Measurements from ENCODE around the gene IGF1R. TPM values are rescaled to one million over a fixed set of nuclear protein-coding genes. Genes with fewer than 3 reads are reported as not detected.
A peak's percentile ranks its signal among the peaks of the same experiment; 100 is the strongest.

IGF1R gene
- total RNA-seq, 4 donors from 2014 or later, result 49.4 to 239 (median 109) TPM

- WGBS, 2 donors (ENCODE audit: low coverage in 1 of 2), result 15 to 17% methylated on average over 9 to 14 of the region's 14 CpGs
- no peaks in the 10 kb centered on the region for H3K36me3 ChIP-seq
- TF ChIP-seq EP300 (IDR thresholded peaks at IDR 0.05; ENCODE audit: low read depth) (no peak), POLR2A (IDR thresholded peaks at IDR 0.05) (no peak), POLR2AphosphoS5 (IDR thresholded peaks at IDR 0.05) (no peak)
- TF ChIP-seq, protein P1, sequence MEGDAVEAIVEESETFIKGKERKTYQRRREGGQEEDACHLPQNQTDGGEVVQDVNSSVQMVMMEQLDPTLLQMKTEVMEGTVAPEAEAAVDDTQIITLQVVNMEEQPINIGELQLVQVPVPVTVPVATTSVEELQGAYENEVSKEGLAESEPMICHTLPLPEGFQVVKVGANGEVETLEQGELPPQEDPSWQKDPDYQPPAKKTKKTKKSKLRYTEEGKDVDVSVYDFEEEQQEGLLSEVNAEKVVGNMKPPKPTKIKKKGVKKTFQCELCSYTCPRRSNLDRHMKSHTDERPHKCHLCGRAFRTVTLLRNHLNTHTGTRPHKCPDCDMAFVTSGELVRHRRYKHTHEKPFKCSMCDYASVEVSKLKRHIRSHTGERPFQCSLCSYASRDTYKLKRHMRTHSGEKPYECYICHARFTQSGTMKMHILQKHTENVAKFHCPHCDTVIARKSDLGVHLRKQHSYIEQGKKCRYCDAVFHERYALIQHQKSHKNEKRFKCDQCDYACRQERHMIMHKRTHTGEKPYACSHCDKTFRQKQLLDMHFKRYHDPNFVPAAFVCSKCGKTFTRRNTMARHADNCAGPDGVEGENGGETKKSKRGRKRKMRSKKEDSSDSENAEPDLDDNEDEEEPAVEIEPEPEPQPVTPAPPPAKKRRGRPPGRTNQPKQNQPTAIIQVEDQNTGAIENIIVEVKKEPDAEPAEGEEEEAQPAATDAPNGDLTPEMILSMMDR (IDR thresholded peaks at IDR 0.05), result no peak
- intact Hi-C loops (cut with DNase I; ENCODE audit: low total_unique reads), result no loop called here
- H3K27me3 ChIP-seq, result peaks cover 8% of the 10 kb centered on the region
- in situ Hi-C loops (cut with MboI; ENCODE audit: low pct_ligation_motif_present in 1 of 4, low pct_unique_long_range_greater_than_20kb in 1 of 4, low sequenced_read_pairs in 3 of 4), result loop anchor here in 2 of 4 donors (10.0 to 25.0 kb wide), 2 partner anchors 137 to 411 kb away; no protein-coding TSS in a partner anchor
- no peaks in the 10 kb centered on the region for H3K9me3 ChIP-seq
- H3K4me1 ChIP-seq, result peaks cover 7 to 40% (median 11%) of the 10 kb centered on the region in 4 donors
- DNase-seq, result no peak
- peak overlapping the region; percentile 62 to 90 (median 80) for H3K4me3 ChIP-seq
- H3K27ac ChIP-seq, result peak overlapping the region; percentile 95 to 98 (median 96)
Observed at GRCh38 chr15:98651581-98652220, 3.4 kb downstream of the IGF1R start.

DNA sequence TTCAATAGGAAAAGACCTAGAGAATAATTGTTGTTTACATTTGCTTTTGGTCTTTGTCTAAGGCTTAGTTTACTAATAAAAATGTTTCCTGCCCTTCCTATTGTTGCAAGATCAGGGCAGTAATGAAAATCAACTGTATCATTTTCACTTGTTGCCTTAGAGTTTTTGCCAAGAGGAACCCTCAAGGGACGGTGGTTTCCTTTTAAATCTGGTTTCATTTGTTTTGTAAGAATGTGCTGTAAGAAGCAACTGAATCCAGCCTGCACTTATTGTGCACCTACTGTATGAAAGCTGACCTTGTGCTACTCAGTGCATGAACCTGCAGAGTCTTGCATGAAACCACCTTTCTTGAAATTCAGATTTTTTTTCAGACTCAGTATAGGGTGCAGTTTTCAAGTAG lies 5.3 kb downstream of the IGF1R start:
- Histone ChIP-seq H3K4me3 (no peak overlapping the region), H3K9me3 (no peaks in the 10 kb centered on the region), H3K36me3 (no peaks in the 10 kb centered on the region), H3K27me3 (peaks cover 8% of the 10 kb centered on the region), H3K4me1 (peaks cover 6 to 37% (median 10%) of the 10 kb centered on the region in 4 donors), H3K27ac (peak overlapping the region in 1 of 4 donors; percentile 11)
- in situ Hi-C loops (cut with MboI; ENCODE audit: low pct_ligation_motif_present in 1 of 4, low pct_unique_long_range_greater_than_20kb in 1 of 4, low sequenced_read_pairs in 3 of 4), result loop anchor here in 2 of 4 donors (10.0 to 25.0 kb wide), 2 partner anchors 139 to 409 kb away; no protein-coding TSS in a partner anchor
- 15 to 22% methylated on average over 1 of the region's 1 CpG for WGBS, 2 donors (ENCODE audit: low coverage in 1 of 2)
- intact Hi-C loops (cut with DNase I; ENCODE audit: low total_unique reads), result no loop called here
- DNase-seq, result no peak
- TF ChIP-seq, protein P1 (IDR thresholded peaks at IDR 0.05), result no peak
- TF ChIP-seq POLR2A (IDR thresholded peaks at IDR 0.05) (no peak), EP300 (IDR thresholded peaks at IDR 0.05; ENCODE audit: low read depth) (no peak), POLR2AphosphoS5 (IDR thresholded peaks at IDR 0.05) (no peak)

DNA sequence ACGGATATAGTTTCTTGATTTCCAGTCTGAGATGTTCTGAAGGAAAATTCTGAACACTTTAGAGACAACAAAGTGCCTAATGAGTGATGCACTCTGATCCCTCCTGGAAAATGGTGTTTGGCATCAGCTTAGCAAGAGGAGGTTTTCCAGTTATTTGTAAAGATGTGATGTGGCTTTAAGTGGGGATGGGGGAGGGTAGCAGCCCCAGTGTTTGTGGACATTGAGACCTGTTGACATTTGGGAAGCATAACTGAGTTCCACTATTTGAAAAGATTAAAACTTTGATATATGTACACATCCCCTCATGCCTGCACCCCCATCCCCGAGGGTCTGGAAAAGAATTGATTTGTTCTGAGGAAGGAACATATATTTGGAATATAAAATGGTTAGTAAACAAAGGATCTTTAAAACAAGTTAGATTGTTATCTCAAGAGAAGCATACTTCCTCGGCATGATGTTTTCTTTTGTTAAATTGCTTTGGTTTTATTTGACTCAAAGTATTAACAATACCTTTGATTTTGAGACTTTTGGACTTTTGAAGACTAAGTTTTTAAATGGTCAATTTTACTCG lies 6.5 kb downstream of the IGF1R start:
- TF ChIP-seq POLR2A (IDR thresholded peaks at IDR 0.05), result no peak
- H3K9me3 ChIP-seq, result no peaks in the 10 kb centered on the region
- no peak overlapping the region for H3K4me3 ChIP-seq
- H3K27ac ChIP-seq, result no peak overlapping the region
- no peaks in the 10 kb centered on the region for H3K36me3 ChIP-seq
- H3K4me1 ChIP-seq, result peaks cover 7 to 45% (median 15%) of the 10 kb centered on the region in 4 donors
- WGBS, 2 donors (ENCODE audit: low coverage in 1 of 2), result 46 to 55% methylated on average over 4 of the region's 4 CpGs
- in situ Hi-C loops (cut with MboI; ENCODE audit: low pct_ligation_motif_present in 1 of 4, low pct_unique_long_range_greater_than_20kb in 1 of 4, low sequenced_read_pairs in 3 of 4), result loop anchor here in 2 of 4 donors (10.0 to 25.0 kb wide), 2 partner anchors 140 to 407 kb away; no protein-coding TSS in a partner anchor
- intact Hi-C loops (cut with DNase I; ENCODE audit: low total_unique reads), result no loop called here
- no peak for DNase-seq
- H3K27me3 ChIP-seq, result peaks cover 6% of the 10 kb centered on the region

DNA sequence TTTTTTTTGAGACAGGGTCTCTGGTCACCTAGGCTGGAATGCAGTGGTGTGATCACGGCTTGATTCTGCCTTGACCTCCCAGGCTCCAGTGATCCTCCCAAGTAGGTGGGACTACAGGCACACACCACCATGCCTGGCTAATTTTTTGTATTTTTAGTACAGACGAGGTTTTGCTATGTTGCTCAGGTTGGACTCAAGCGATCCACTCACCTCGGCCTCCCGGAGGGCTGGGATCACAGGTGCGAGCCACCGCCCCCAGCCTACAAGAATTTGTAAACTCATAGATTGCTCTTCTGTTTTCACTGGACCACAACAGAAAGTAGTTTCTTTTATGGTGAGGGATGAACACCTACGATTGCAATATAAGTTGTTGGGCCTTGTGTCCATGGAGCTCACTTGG lies 7.4 kb downstream of the IGF1R start:
- Histone ChIP-seq H3K27ac (no peak overlapping the region), H3K27me3 (no peaks in the 10 kb centered on the region), H3K36me3 (no peaks in the 10 kb centered on the region), H3K4me1 (peaks cover 7 to 44% (median 13%) of the 10 kb centered on the region in 4 donors), H3K4me3 (no peak overlapping the region), H3K9me3 (no peaks in the 10 kb centered on the region)
- in situ Hi-C loops (cut with MboI; ENCODE audit: low pct_ligation_motif_present in 1 of 4, low pct_unique_long_range_greater_than_20kb in 1 of 4, low sequenced_read_pairs in 3 of 4), result loop anchor here in 2 of 4 donors (10.0 to 25.0 kb wide), 2 partner anchors 141 to 407 kb away; no protein-coding TSS in a partner anchor
- no peak for TF ChIP-seq POLR2AphosphoS5 (IDR thresholded peaks at IDR 0.05)
- TF ChIP-seq POLR2A (IDR thresholded peaks at IDR 0.05), result no peak
- no peak for TF ChIP-seq EP300 (IDR thresholded peaks at IDR 0.05; ENCODE audit: low read depth)
- TF ChIP-seq, protein P1 (IDR thresholded peaks at IDR 0.05), result no peak
- 86% methylated on average over 8 of the region's 8 CpGs; no CpG with 5 or more reads in 1 of the 2 donors for WGBS, 2 donors (ENCODE audit: low coverage in 1 of 2)
- intact Hi-C loops (cut with DNase I; ENCODE audit: low total_unique reads), result no loop called here
- no peak for DNase-seq

Data from transverse colon (tissue), 4 donors.